Measurements from ENCODE around the gene CCDC148. TPM values are rescaled to one million over a fixed set of nuclear protein-coding genes. Genes with fewer than 3 reads are reported as not detected.

CCDC148 gene
- total RNA-seq, 1 donor from 2014 or later, result not detected

- H3K36me3 Mint-ChIP-seq (ENCODE audit: low read depth), result no peaks in the 10 kb centered on the region
- DNase-seq (no peak), ATAC-seq (ENCODE audit: low read depth) (no peak)
- no peaks in the 10 kb centered on the region for H3K9me3 Mint-ChIP-seq
- intact Hi-C loops (cut with micrococcal nuclease), result no loop called here
- no peaks in the 10 kb centered on the region for H3K27me3 Mint-ChIP-seq
- ChIA-PET POLR2A (no interaction called here), CTCF (no interaction called here)
- no peaks in the 10 kb centered on the region for H3K4me1 Mint-ChIP-seq
- no peak for TF ChIP-seq CTCF (IDR thresholded peaks at IDR 0.05)
- H3K4me3 Mint-ChIP-seq, result no peak overlapping the region
- H3K27ac Mint-ChIP-seq, result no peak overlapping the region
These were observed 214.3 kb downstream of the CCDC148 start for GRCh38 chr2:158242280-158242679.

DNA sequence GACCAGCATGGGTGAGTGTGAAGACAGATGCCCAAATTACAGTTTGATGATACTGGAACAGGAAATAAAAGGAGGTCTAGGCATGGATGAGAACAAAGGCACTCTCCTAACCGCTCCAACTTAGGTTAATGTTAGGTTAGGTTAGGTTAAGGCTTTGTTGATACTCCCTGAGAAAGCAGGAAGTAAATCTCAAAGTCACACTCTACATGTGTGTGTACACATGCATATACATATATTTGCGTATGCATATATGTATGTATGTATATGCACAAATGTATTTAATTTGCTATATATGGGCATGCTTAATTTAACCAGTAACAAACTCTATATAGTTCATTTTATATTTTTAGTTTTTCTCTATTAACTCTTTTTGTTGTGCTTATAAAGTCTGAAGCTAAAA, 215.6 kb downstream of the CCDC148 start:
- no peak overlapping the region for H3K4me3 Mint-ChIP-seq
- intact Hi-C loops (cut with micrococcal nuclease), result no loop called here
- no peaks in the 10 kb centered on the region for H3K36me3 Mint-ChIP-seq (ENCODE audit: low read depth)
- TF ChIP-seq CTCF (IDR thresholded peaks at IDR 0.05), result no peak
- no peak overlapping the region for H3K27ac Mint-ChIP-seq
- ChIA-PET POLR2A (no interaction called here), CTCF (no interaction called here)
- no peaks in the 10 kb centered on the region for H3K4me1 Mint-ChIP-seq
- no peaks in the 10 kb centered on the region for H3K27me3 Mint-ChIP-seq
- ATAC-seq (ENCODE audit: low read depth) (no peak), DNase-seq (no peak)
- H3K9me3 Mint-ChIP-seq, result no peaks in the 10 kb centered on the region

GRCh38 chr2:158239271-158239670, 217.3 kb downstream of the CCDC148 start:
- ChIA-PET POLR2A (no interaction called here), CTCF (no interaction called here)
- intact Hi-C loops (cut with micrococcal nuclease), result no loop called here
- ATAC-seq (ENCODE audit: low read depth) (no peak), DNase-seq (no peak)
- no peak for TF ChIP-seq CTCF (IDR thresholded peaks at IDR 0.05)
- no peak overlapping the region for H3K4me3 Mint-ChIP-seq
- no peaks in the 10 kb centered on the region for H3K4me1 Mint-ChIP-seq
- H3K27me3 Mint-ChIP-seq, result no peaks in the 10 kb centered on the region
- H3K36me3 Mint-ChIP-seq (ENCODE audit: low read depth), result no peaks in the 10 kb centered on the region
- H3K9me3 Mint-ChIP-seq, result no peaks in the 10 kb centered on the region
- no peak overlapping the region for H3K27ac Mint-ChIP-seq

GRCh38 chr2:158234497-158234896, 222.1 kb downstream of the CCDC148 start:
- Mint-ChIP-seq H3K27me3 (no peaks in the 10 kb centered on the region), H3K27ac (no peak overlapping the region), H3K4me3 (no peak overlapping the region), H3K4me1 (no peaks in the 10 kb centered on the region), H3K9me3 (no peaks in the 10 kb centered on the region), H3K36me3 (ENCODE audit: low read depth) (no peaks in the 10 kb centered on the region)
- ChIA-PET CTCF (no interaction called here), POLR2A (no interaction called here)
- ATAC-seq (ENCODE audit: low read depth) (no peak), DNase-seq (no peak)
- intact Hi-C loops (cut with micrococcal nuclease), result no loop called here
- TF ChIP-seq CTCF (IDR thresholded peaks at IDR 0.05), result no peak

DNA sequence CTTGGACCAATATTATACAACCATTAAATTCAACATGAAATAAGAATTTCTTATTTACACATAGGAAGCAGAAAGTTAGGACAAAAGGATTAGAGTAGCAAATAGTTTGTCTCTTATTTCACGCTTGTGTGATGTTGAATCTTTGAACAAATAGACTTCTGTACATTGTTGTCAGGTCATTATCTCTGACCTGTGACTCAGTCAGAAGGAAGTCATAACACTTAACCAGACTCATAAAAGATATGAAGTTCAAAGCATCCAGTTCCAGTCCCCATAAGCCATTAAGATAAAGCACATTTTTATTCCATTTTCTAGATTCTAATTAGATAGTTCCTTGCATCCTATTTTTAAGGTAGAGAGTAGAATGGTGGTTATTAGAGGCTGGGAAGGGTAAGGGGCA, 224.1 kb downstream of the CCDC148 start:
- H3K9me3 Mint-ChIP-seq, result no peaks in the 10 kb centered on the region

More for the DNA sequence above, 224.1 kb downstream of the CCDC148 start:
- no peak for ATAC-seq (ENCODE audit: low read depth)
- no peaks in the 10 kb centered on the region for H3K36me3 Mint-ChIP-seq (ENCODE audit: low read depth)
- no peaks in the 10 kb centered on the region for H3K27me3 Mint-ChIP-seq
- no peaks in the 10 kb centered on the region for H3K4me1 Mint-ChIP-seq
- no peak overlapping the region for H3K4me3 Mint-ChIP-seq
- no peak overlapping the region for H3K27ac Mint-ChIP-seq
- ChIA-PET POLR2A (no interaction called here), CTCF (no interaction called here)
- intact Hi-C loops (cut with micrococcal nuclease), result no loop called here
- DNase-seq, result no peak
- no peak for TF ChIP-seq CTCF (IDR thresholded peaks at IDR 0.05)
